Esophagus muscularis mucosa (tissue), 4 donors: Measurements from ENCODE around the gene FRMD4A. TPM values are rescaled to one million over a fixed set of nuclear protein-coding genes. Genes with fewer than 3 reads are reported as not detected.
A peak's percentile ranks its signal among the peaks of the same experiment; 100 is the strongest.
"Not testable (repeated sequence)": the region's sequence is repeated elsewhere in the genome, so short reads cannot be mapped to it uniquely, and the experiment has no call there.

Experiments
- DNase-seq: peaks from one replicate; pipeline ENCODE4 v3.0.0-alpha.2; 2017; ENCODE audit errors: extremely low spot score
- H3K27ac ChIP-seq, 4 donors: fragments of 200-600 bp; sonication (generic); replicated peaks in 1 of 4; 1 replicate in 3 of 4; 2 replicates in 1 of 4; pipeline ENCODE4 v1.5.1; 2016 to 2019; ENCODE audit warnings: mild to moderate bottlenecking in 1 of 4
- H3K27me3 ChIP-seq, 4 donors: fragments of 200-600 bp; sonication (generic); one replicate each; pipeline versions ENCODE4 v1.5.1 to v1.6.0; 2016 to 2019
- H3K36me3 ChIP-seq, 4 donors: fragments of 200-600 bp; sonication (generic); one replicate each; pipeline ENCODE4 v1.5.1; 2016 to 2019
- H3K4me1 ChIP-seq, 4 donors: fragments of 200-600 bp; sonication (generic); one replicate each; pipeline ENCODE4 v1.5.1; 2016 to 2019
- H3K4me3 ChIP-seq, 4 donors: fragments of 200-600 bp; sonication (generic); 1 replicate in 2 of 4; 2 replicates in 2 of 4; pipeline ENCODE4 v1.5.1; 2016 to 2019; ENCODE audit warnings: mild to moderate bottlenecking in 4 of 4, moderate library complexity in 1 of 4
- H3K9me3 ChIP-seq, 4 donors: fragments of 200-600 bp; sonication (generic); 1 replicate in 3 of 4; 2 replicates in 1 of 4; pipeline ENCODE4 v1.5.1; 2016 to 2019
- CTCF ChIP-seq, 3 experiments: fragments of 200-600 bp in 2 of 3; fragments of 450-650 bp in 1 of 3; sonication (generic) in 2 of 3; IDR thresholded peaks; one replicate each; pipeline ENCODE4 v1.5.1; 2017 to 2019; ENCODE audit warnings: antibody characterized with exemption in 3 of 3, mild to moderate bottlenecking in 2 of 3, moderate library complexity in 1 of 3
- EP300 ChIP-seq: sonication (generic); formaldehyde crosslinking; IDR thresholded peaks from one replicate; pipeline ENCODE4 v1.6.1; 2017; ENCODE audit warnings: antibody characterized with exemption
- POLR2A ChIP-seq: fragments of 450-650 bp; IDR thresholded peaks from one replicate; pipeline ENCODE4 v1.6.1; 2017; ENCODE audit warnings: antibody characterized with exemption, moderate library complexity, mild to moderate bottlenecking, low read depth
- POLR2AphosphoS5 ChIP-seq, 2 donors: sonication (generic); formaldehyde crosslinking; IDR thresholded peaks; one replicate each; pipeline ENCODE4 v1.6.1; 2017; ENCODE audit warnings: antibody characterized with exemption in 2 of 2
- WGBS: methylation state at CpG from one replicate; pipeline ENCODE4 v1.1.5; 2018; 5-methylcytosine and 5-hydroxymethylcytosine counted together
- intact Hi-C: fragments of 100-400 bp; cut with DNase I; formaldehyde crosslinking; loops from one replicate; pipeline ENCODE4 v1.15.1; 2023
- total RNA-seq, 4 donors: library from RNA; depleted of rRNA; stranded (reverse); fragments of >200 nt; gene quantifications; one replicate each; pipeline versions ENCODE4 v1.1.0 to v1.2.1, GENCODE V29; 2016

The FRMD4A gene
- total RNA-seq, 4 donors from 2014 or later: 17.0 to 28.8 (median 21.8) TPM

GRCh38 chr10:13924040-13924725, 406.5 kb downstream of the FRMD4A start:
- WGBS: 78% methylated on average over 6 of the region's 6 CpGs
- Histone ChIP-seq H3K9me3 (no peaks in the 10 kb centered on the region), H3K4me1 (peaks cover 0 to 18% (median 3%) of the 10 kb centered on the region in 4 donors), H3K36me3 (no peaks in the 10 kb centered on the region), H3K4me3 (no peak overlapping the region), H3K27me3 (no peaks in the 10 kb centered on the region), H3K27ac (peak overlapping the region in 3 of 4 donors; percentile 12 to 45 (median 45))
- intact Hi-C loops: no loop called here
- no peak for DNase-seq
- TF ChIP-seq POLR2AphosphoS5 (IDR thresholded peaks at IDR 0.05) (peak in 1 of 2 donors; percentile 23), CTCF (IDR thresholded peaks at IDR 0.05) (no peak)

DNA sequence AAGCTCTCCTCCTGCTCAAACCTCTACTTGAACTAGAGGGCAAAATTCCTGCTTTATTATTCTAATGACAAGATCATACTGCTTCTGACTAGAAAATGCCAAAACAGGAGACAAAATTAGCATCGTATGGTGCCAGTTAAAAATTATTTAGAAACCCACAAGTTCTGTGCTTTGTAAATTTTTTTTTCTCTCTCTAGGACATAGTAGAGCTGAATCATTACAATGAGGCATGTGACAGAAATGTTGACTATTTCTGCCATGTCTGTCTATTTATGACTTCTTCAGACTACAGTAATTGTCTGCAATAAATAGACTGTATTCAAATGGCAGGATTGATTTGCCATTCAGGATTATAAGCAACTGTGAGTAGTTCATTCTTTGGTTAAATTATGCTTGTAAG, 408.1 kb downstream of the FRMD4A start:
- intact Hi-C loops: no loop called here
- Histone ChIP-seq H3K27ac (no peak overlapping the region), H3K9me3 (no peaks in the 10 kb centered on the region), H3K4me3 (no peak overlapping the region), H3K36me3 (no peaks in the 10 kb centered on the region), H3K4me1 (peaks cover 0 to 16% (median 5%) of the 10 kb centered on the region in 4 donors), H3K27me3 (no peaks in the 10 kb centered on the region)
- DNase-seq: no peak
- TF ChIP-seq POLR2A (no peak), POLR2AphosphoS5 (IDR thresholded peaks at IDR 0.05) (no peak), CTCF (IDR thresholded peaks at IDR 0.05) (no peak), EP300 (no peak)
- 78% methylated on average over 1 of the region's 1 CpG for WGBS

GRCh38 chr10:13921941-13922340, 408.8 kb downstream of the FRMD4A start:
- Histone ChIP-seq H3K9me3 (no peaks in the 10 kb centered on the region), H3K36me3 (no peaks in the 10 kb centered on the region), H3K4me3 (no peak overlapping the region), H3K27me3 (no peaks in the 10 kb centered on the region), H3K4me1 (peaks cover 0 to 16% (median 5%) of the 10 kb centered on the region in 4 donors), H3K27ac (no peak overlapping the region)
- intact Hi-C loops: no loop called here
- 65% methylated on average over 3 of the region's 3 CpGs for WGBS
- no peak for DNase-seq
- TF ChIP-seq EP300: no peak
- no peak for TF ChIP-seq CTCF (IDR thresholded peaks at IDR 0.05)
- TF ChIP-seq POLR2A: no peak

- H3K27ac ChIP-seq, H3K36me3 ChIP-seq, H3K4me3 ChIP-seq, intact Hi-C loops, H3K9me3 ChIP-seq, DNase-seq, H3K27me3 ChIP-seq: not testable (repeated sequence)
- 55% methylated on average over 3 of the region's 3 CpGs for WGBS
- peaks cover 0 to 16% (median 5%) of the 10 kb centered on the region in 4 donors for H3K4me1 ChIP-seq
Measured at GRCh38 chr10:13921131-13921530, 409.6 kb downstream of the FRMD4A start.

- DNase-seq: no peak
- H3K9me3 ChIP-seq: no peaks in the 10 kb centered on the region
- TF ChIP-seq POLR2AphosphoS5 (IDR thresholded peaks at IDR 0.05) (no peak), CTCF (IDR thresholded peaks at IDR 0.05) (no peak), EP300 (no peak), POLR2A (no peak)
- peaks cover 0 to 16% (median 5%) of the 10 kb centered on the region in 4 donors for H3K4me1 ChIP-seq
- no peak overlapping the region for H3K27ac ChIP-seq
- no peaks in the 10 kb centered on the region for H3K36me3 ChIP-seq
- no peaks in the 10 kb centered on the region for H3K27me3 ChIP-seq
- no peak overlapping the region for H3K4me3 ChIP-seq
- 31% methylated on average over 3 of the region's 3 CpGs for WGBS
- intact Hi-C loops: no loop called here
Measured at GRCh38 chr10:13920465-13920864, 410.3 kb downstream of the FRMD4A start.
